SU-DHL-6 (cell line): ENCODE measurements around the gene TNS4.

Experiments
- H2AFZ ChIP-seq: fragments of 200-600 bp; sonication (generic); 2 replicates; pipeline ENCODE4 v1.6.1; 2014; ENCODE audit warnings: low read depth, mild to moderate bottlenecking, moderate library complexity, mixed read lengths, antibody characterized with exemption, low read length; ENCODE audit not compliant: severe bottlenecking
- H3F3A ChIP-seq: fragments of 200-600 bp; shearing (Covaris generic); 2 replicates; pipeline ENCODE4 v1.6.0; 2016; ENCODE audit warnings: antibody characterized with exemption, mild to moderate bottlenecking; ENCODE audit not compliant: insufficient read depth
- H3K27ac ChIP-seq: fragments of 200-600 bp; sonication (generic); 2 replicates; pipeline ENCODE4 v1.5.1; 2016; ENCODE audit warnings: low read depth, mild to moderate bottlenecking, low read length, moderate library complexity, mixed read lengths
- H3K27me3 ChIP-seq: fragments of 200-600 bp; sonication (generic), shearing (Covaris generic); 2 replicates; pipeline ENCODE4 v1.6.0; 2014; ENCODE audit warnings: mild to moderate bottlenecking, low read length
- H3K36me3 ChIP-seq: fragments of 200-600 bp; sonication (generic); 2 replicates; pipeline ENCODE4 v1.6.1; 2014; ENCODE audit warnings: mild to moderate bottlenecking, low read length, mixed read lengths
- H3K4me2 ChIP-seq: fragments of 300-600, 200-600 bp; shearing (Covaris generic), sonication (generic); 2 replicates; pipeline ENCODE4 v1.6.0; 2014; ENCODE audit warnings: low read length, low read depth, mild to moderate bottlenecking; ENCODE audit not compliant: poor library complexity, severe bottlenecking
- H3K4me3 ChIP-seq: fragments of 200-600 bp; sonication (generic); 2 replicates; pipeline ENCODE4 v1.5.1; 2014; ENCODE audit warnings: antibody characterized with exemption, low read length, mild to moderate bottlenecking, mixed read lengths; ENCODE audit not compliant: insufficient read depth, poor library complexity, severe bottlenecking
- H3K79me2 ChIP-seq: fragments of 200-600 bp; sonication (generic); 2 replicates; pipeline ENCODE4 v1.6.1; 2014; ENCODE audit warnings: mild to moderate bottlenecking, low read length, moderate library complexity; ENCODE audit not compliant: insufficient read depth
- H3K9ac ChIP-seq: fragments of 200-600 bp; sonication (generic); 2 replicates; pipeline ENCODE4 v1.7.0; 2014; ENCODE audit warnings: mild to moderate bottlenecking, low read length
- H3K9me2 ChIP-seq: fragments of 200-600 bp; sonication (generic); replicated peaks from 2 replicates; pipeline ENCODE4 v1.6.1; 2014; ENCODE audit warnings: low read length; ENCODE audit not compliant: insufficient read depth
- H3K9me3 ChIP-seq: fragments of 200-600 bp; sonication (generic); 2 replicates; pipeline ENCODE4 v1.6.1; 2014; ENCODE audit warnings: low read length, mixed read lengths; ENCODE audit not compliant: insufficient read depth
- H4K20me1 ChIP-seq: fragments of 200-600 bp; sonication (generic); 2 replicates; pipeline ENCODE4 v1.6.1; 2014; ENCODE audit warnings: low read depth, mild to moderate bottlenecking, antibody characterized with exemption, low read length, moderate library complexity, mixed read lengths
- EZH2phosphoT487 ChIP-seq: fragments of 200-600 bp; sonication (generic), shearing (Covaris generic); conservative IDR thresholded peaks from 2 replicates; pipeline ENCODE4 v1.6.1; 2018; ENCODE audit warnings: mild to moderate bottlenecking, antibody characterized with exemption, low read length, moderate library complexity, mixed read lengths
- TF ChIP-seq, protein P1 (sequence below): fragments of 200-600 bp; sonication (generic); IDR thresholded peaks from one replicate; pipeline ENCODE4 v1.5.1; 2017; ENCODE audit warnings: antibody characterized with exemption, mild to moderate bottlenecking, low read length, moderate library complexity; ENCODE audit not compliant: insufficient read depth, poor library complexity, severe bottlenecking

The TNS4 gene

GRCh38 chr17:40456396-40456951 is 44.9 kb downstream of the TNS4 start:
- H4K20me1 ChIP-seq: no peaks in the 10 kb centered on the region
- no peak overlapping the region for H3K9ac ChIP-seq
- no peak overlapping the region for H2AFZ ChIP-seq
- H3K79me2 ChIP-seq: no peaks in the 10 kb centered on the region
- no peaks in the 10 kb centered on the region for H3K9me3 ChIP-seq
- TF ChIP-seq, protein P1, sequence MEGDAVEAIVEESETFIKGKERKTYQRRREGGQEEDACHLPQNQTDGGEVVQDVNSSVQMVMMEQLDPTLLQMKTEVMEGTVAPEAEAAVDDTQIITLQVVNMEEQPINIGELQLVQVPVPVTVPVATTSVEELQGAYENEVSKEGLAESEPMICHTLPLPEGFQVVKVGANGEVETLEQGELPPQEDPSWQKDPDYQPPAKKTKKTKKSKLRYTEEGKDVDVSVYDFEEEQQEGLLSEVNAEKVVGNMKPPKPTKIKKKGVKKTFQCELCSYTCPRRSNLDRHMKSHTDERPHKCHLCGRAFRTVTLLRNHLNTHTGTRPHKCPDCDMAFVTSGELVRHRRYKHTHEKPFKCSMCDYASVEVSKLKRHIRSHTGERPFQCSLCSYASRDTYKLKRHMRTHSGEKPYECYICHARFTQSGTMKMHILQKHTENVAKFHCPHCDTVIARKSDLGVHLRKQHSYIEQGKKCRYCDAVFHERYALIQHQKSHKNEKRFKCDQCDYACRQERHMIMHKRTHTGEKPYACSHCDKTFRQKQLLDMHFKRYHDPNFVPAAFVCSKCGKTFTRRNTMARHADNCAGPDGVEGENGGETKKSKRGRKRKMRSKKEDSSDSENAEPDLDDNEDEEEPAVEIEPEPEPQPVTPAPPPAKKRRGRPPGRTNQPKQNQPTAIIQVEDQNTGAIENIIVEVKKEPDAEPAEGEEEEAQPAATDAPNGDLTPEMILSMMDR: no peak
- no peak for TF ChIP-seq EZH2phosphoT487
- H3K27me3 ChIP-seq: no peaks in the 10 kb centered on the region
- H3K4me2 ChIP-seq: no peak overlapping the region
- no peak overlapping the region for H3K4me3 ChIP-seq
- H3K27ac ChIP-seq: no peak overlapping the region
- no peaks in the 10 kb centered on the region for H3K9me2 ChIP-seq
- no peaks in the 10 kb centered on the region for H3K36me3 ChIP-seq
- no peaks in the 10 kb centered on the region for H3F3A ChIP-seq

DNA sequence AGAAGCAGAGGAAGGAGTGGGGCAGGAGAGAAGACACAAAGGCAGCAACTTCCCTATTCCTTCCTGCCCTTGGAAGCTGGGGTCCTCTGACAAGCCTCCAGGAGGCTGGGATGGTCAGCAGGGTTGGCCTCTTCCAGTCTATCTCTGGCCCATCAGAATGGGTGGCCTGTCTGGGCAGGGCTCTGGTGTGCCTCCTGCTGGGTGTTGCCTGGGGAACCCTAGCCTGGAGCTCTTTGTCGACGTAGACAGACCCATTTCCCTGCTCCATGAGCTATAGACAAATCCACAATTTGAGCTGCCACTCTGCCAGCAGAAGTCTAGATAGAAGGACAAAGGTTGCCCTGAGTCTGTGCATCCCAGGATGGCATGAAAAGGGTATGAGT is 46.8 kb downstream of the TNS4 start:
- H3F3A ChIP-seq: no peaks in the 10 kb centered on the region
- no peaks in the 10 kb centered on the region for H3K9me3 ChIP-seq
- H3K4me3 ChIP-seq: no peak overlapping the region
- H3K79me2 ChIP-seq: no peaks in the 10 kb centered on the region
- no peaks in the 10 kb centered on the region for H3K27me3 ChIP-seq
- no peaks in the 10 kb centered on the region for H4K20me1 ChIP-seq
- H2AFZ ChIP-seq: no peak overlapping the region
- TF ChIP-seq, protein P1: no peak
- H3K27ac ChIP-seq: no peak overlapping the region
- H3K9ac ChIP-seq: no peak overlapping the region
- H3K36me3 ChIP-seq: no peaks in the 10 kb centered on the region
- no peaks in the 10 kb centered on the region for H3K9me2 ChIP-seq
- H3K4me2 ChIP-seq: no peak overlapping the region

- H3K79me2 ChIP-seq: no peaks in the 10 kb centered on the region
- H3K36me3 ChIP-seq: no peaks in the 10 kb centered on the region
- H3K9me3 ChIP-seq: no peaks in the 10 kb centered on the region
- H3K27me3 ChIP-seq: no peaks in the 10 kb centered on the region
- TF ChIP-seq EZH2phosphoT487: no peak
- TF ChIP-seq, protein P1: no peak
- H3K9ac ChIP-seq: no peak overlapping the region
- no peak overlapping the region for H3K27ac ChIP-seq
- no peak overlapping the region for H3K4me3 ChIP-seq
- no peaks in the 10 kb centered on the region for H4K20me1 ChIP-seq
- no peaks in the 10 kb centered on the region for H3F3A ChIP-seq
- no peaks in the 10 kb centered on the region for H3K9me2 ChIP-seq
- H2AFZ ChIP-seq: no peak overlapping the region
- no peak overlapping the region for H3K4me2 ChIP-seq
These were observed 47.4 kb downstream of the TNS4 start for GRCh38 chr17:40453881-40454612.
